IPS DF 6.9 (cell line): ENCODE results near the gene SETD5.

Experiments used
- DNase-seq: peaks from one replicate; pipeline ENCODE4 v3.0.0-alpha.2; 2013; ENCODE audit warnings: low read depth, low spot score
- H3K27ac ChIP-seq: one replicate; pipeline ENCODE4 v1.5.1; 2013; ENCODE audit warnings: low read length, control low read depth
- H3K27me3 ChIP-seq: 2 replicates; pipeline ENCODE4 v1.6.1; 2013; ENCODE audit warnings: mild to moderate bottlenecking, low read length; ENCODE audit not compliant: control insufficient read depth, insufficient read depth
- H3K36me3 ChIP-seq: 2 replicates; pipeline ENCODE4 v1.6.1; 2013; ENCODE audit warnings: low read length; ENCODE audit not compliant: control insufficient read depth, insufficient read depth
- H3K4me1 ChIP-seq: 2 replicates; pipeline ENCODE4 v1.6.1; 2013; ENCODE audit warnings: low read length; ENCODE audit not compliant: control insufficient read depth, insufficient read depth
- H3K4me3 ChIP-seq: 2 replicates; pipeline ENCODE4 v1.5.1; 2013; ENCODE audit warnings: mild to moderate bottlenecking, low read length
- H3K9me3 ChIP-seq: 2 replicates; pipeline ENCODE4 v1.6.1; 2013; ENCODE audit warnings: low read length, inconsistent platforms; ENCODE audit not compliant: control insufficient read depth, insufficient read depth
- WGBS: extraction: QIAGEN DNeasy Blood & Tissue Kit; methylation state at CpG from one replicate; pipeline ENCODE4 v1.1.7; 2013; ENCODE audit warnings: mixed read lengths, missing lambda C conversion rate; ENCODE audit not compliant: insufficient read length, insufficient coverage; 5-methylcytosine and 5-hydroxymethylcytosine counted together

SETD5 gene

GRCh38 chr3:9433627-9434521 is 36.5 kb downstream of the SETD5 start:
- Histone ChIP-seq H3K4me3 (no peak overlapping the region), H3K9me3 (no peaks in the 10 kb centered on the region), H3K27me3 (no peaks in the 10 kb centered on the region), H3K4me1 (no peaks in the 10 kb centered on the region), H3K27ac (no peak overlapping the region), H3K36me3 (peaks cover 37% of the 10 kb centered on the region; the same call in 1 of the 2 replicates)
- DNase-seq: no peak
- WGBS: no CpG with 5 or more reads among the region's 15 CpGs

DNA sequence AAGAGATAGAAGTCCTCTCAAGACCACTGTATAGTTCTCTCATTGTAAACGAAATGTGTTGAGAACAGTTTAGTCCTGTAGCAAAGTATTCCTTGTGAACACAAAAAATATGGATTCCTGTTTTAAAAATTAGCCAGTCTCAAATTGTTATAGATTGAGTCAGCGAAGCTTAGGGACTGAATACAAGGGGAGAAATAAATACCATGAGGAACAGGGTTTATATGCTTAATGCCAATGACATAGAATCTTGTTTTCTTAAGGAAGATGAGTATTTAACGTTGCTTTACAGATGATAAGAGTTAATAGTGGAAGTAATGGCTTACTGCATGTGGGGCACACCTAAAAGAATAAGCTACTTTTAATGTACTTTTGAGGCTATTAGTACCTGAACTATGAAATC is 37.9 kb downstream of the SETD5 start:
- Histone ChIP-seq H3K4me3 (no peak overlapping the region), H3K36me3 (peaks cover 37% of the 10 kb centered on the region; the same call in 1 of the 2 replicates), H3K9me3 (no peaks in the 10 kb centered on the region), H3K27ac (no peak overlapping the region), H3K27me3 (no peaks in the 10 kb centered on the region), H3K4me1 (no peaks in the 10 kb centered on the region)
- 100% methylated on average over 1 of the region's 3 CpGs for WGBS
- DNase-seq: no peak

DNA sequence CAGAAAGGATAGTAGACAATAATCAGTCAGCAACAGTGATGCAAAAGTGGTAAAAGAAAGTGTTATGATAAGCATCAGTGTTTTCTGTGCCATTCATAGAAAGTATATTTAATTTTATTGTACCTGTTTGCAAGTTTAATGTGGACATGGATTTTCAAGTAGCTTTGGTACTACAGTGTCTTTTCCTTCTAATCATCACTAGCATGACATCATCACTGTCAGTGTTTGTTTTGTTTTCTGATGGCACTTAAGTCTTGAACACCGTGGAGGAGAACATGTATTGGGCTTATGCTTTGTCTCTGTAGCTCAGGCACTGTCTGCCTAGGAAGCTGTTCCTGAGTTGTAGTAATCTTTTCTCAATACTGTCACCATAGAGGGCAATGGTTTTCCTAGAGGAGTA is 41.9 kb downstream of the SETD5 start:
- Histone ChIP-seq H3K4me1 (no peaks in the 10 kb centered on the region), H3K27ac (no peak overlapping the region), H3K27me3 (no peaks in the 10 kb centered on the region), H3K9me3 (no peaks in the 10 kb centered on the region), H3K4me3 (no peak overlapping the region), H3K36me3 (peaks cover 40% of the 10 kb centered on the region; the same call in 1 of the 2 replicates)
- DNase-seq: no peak
- no CpG with 5 or more reads among the region's 1 CpG for WGBS

DNA sequence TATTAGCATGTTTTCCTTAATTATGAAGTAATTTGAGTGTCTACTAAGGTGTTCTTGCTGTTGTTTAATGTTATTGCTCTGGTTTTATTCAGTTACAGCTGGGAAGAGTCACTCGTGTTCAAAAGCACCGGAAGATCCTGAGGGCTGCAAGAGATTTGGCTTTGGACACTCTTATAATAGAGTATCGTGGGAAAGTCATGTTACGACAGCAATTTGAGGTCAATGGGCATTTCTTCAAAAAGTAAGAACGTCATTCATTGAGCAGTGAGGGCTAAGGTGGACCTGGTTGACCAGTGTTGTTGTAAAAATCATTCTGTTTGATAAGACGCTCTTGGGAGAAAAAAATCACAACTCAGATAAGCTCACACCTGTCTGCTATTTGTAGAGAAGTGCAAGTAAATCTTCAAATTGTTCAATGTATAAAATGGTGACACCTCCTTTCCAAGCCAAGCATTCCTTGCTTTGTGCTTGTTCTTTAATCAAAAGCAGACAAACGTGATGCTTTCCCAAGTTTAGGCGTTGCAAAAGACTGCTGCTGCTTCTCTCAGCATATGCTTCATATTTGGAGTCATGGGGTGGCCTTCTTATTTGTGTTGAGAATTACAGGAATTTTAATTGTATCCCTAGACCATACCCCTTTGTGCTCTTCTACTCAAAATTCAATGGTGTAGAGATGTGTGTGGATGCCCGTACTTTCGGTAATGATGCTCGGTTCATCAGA is 44.2 kb downstream of the SETD5 start:
- H3K27me3 ChIP-seq: no peaks in the 10 kb centered on the region
- no peaks in the 10 kb centered on the region for H3K4me1 ChIP-seq
- H3K27ac ChIP-seq: no peak overlapping the region
- H3K4me3 ChIP-seq: no peak overlapping the region
- DNase-seq: no peak
- no CpG with 5 or more reads among the region's 11 CpGs for WGBS
- H3K9me3 ChIP-seq: no peaks in the 10 kb centered on the region
- peaks cover 37% of the 10 kb centered on the region; the same call in 1 of the 2 replicates for H3K36me3 ChIP-seq

- Histone ChIP-seq H3K36me3 (peaks cover 36% of the 10 kb centered on the region), H3K27ac (no peak overlapping the region), H3K9me3 (no peaks in the 10 kb centered on the region), H3K27me3 (no peaks in the 10 kb centered on the region), H3K4me1 (no peaks in the 10 kb centered on the region), H3K4me3 (no peak overlapping the region)
- no CpG with 5 or more reads among the region's 4 CpGs for WGBS
- no peak for DNase-seq
These were observed 50.7 kb downstream of the SETD5 start for GRCh38 chr3:9448071-9448470.

GRCh38 chr3:9448643-9449042 is 51.2 kb downstream of the SETD5 start:
- Histone ChIP-seq H3K4me3 (no peak overlapping the region), H3K36me3 (peaks cover 36% of the 10 kb centered on the region), H3K27me3 (no peaks in the 10 kb centered on the region), H3K27ac (no peak overlapping the region), H3K4me1 (no peaks in the 10 kb centered on the region), H3K9me3 (no peaks in the 10 kb centered on the region)
- WGBS: no CpG with 5 or more reads among the region's 1 CpG
- no peak for DNase-seq

DNA sequence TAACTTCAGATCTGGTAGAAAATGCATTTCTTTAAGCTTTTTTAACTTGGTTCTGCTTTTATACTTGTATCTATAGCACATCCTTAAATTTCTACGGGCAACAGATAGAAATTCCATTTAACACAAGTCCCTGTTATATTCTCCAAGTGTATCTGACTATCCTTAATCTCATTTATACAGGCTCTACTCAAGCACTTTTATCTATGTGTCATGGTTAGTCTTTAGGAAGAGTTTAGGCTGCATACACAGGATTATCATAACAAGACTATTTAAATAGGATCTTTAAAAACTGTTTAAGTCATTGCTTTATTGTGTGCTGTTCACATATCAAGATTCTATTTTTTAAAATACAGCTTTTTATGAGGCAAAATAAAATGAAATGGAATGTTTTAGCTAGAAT is 52.7 kb downstream of the SETD5 start:
- no peaks in the 10 kb centered on the region for H3K9me3 ChIP-seq
- H3K27ac ChIP-seq: no peak overlapping the region
- no peaks in the 10 kb centered on the region for H3K27me3 ChIP-seq
- H3K4me3 ChIP-seq: no peak overlapping the region
- H3K4me1 ChIP-seq: no peaks in the 10 kb centered on the region
- H3K36me3 ChIP-seq: peaks cover 33% of the 10 kb centered on the region
- DNase-seq: no peak
- WGBS: no CpG with 5 or more reads among the region's 1 CpG

GRCh38 chr3:9450991-9451390 is 53.6 kb downstream of the SETD5 start:
- Histone ChIP-seq H3K27ac (no peak overlapping the region), H3K4me3 (no peak overlapping the region), H3K27me3 (no peaks in the 10 kb centered on the region), H3K9me3 (no peaks in the 10 kb centered on the region), H3K4me1 (no peaks in the 10 kb centered on the region), H3K36me3 (peaks cover 29% of the 10 kb centered on the region)
- WGBS: no CpG with 5 or more reads among the region's 2 CpGs
- no peak for DNase-seq

GRCh38 chr3:9452417-9452816 is 55.0 kb downstream of the SETD5 start:
- DNase-seq: no peak
- no peaks in the 10 kb centered on the region for H3K4me1 ChIP-seq
- H3K27me3 ChIP-seq: no peaks in the 10 kb centered on the region
- H3K36me3 ChIP-seq: peaks cover 22% of the 10 kb centered on the region
- H3K4me3 ChIP-seq: no peak overlapping the region
- WGBS: no CpG with 5 or more reads among the region's 2 CpGs
- no peaks in the 10 kb centered on the region for H3K9me3 ChIP-seq
- H3K27ac ChIP-seq: no peak overlapping the region

GRCh38 chr3:9455596-9456131 is 58.2 kb downstream of the SETD5 start:
- Histone ChIP-seq H3K27me3 (no peaks in the 10 kb centered on the region), H3K4me1 (no peaks in the 10 kb centered on the region), H3K9me3 (no peaks in the 10 kb centered on the region), H3K36me3 (peaks cover 6% of the 10 kb centered on the region; the same call in 1 of the 2 replicates), H3K4me3 (no peak overlapping the region), H3K27ac (no peak overlapping the region)
- no CpG with 5 or more reads among the region's 1 CpG for WGBS
- DNase-seq: no peak
